D341Med (cell line): ENCODE results near the gene PARVG.

Source experiments
- DNase-seq: peaks from one replicate; pipeline ENCODE4 v3.0.0; 2012; ENCODE audit warnings: low spot score

Gene PARVG

GRCh38 chr22:44155115-44155514, 25.6 kb upstream of the PARVG start:
- DNase-seq = no peak

GRCh38 chr22:44157916-44158618, 22.7 kb upstream of the PARVG start:
- DNase-seq = no peak

GRCh38 chr22:44158816-44159215, 21.9 kb upstream of the PARVG start:
- no peak for DNase-seq

- DNase-seq = no peak
Observed at GRCh38 chr22:44159221-44159620, 21.5 kb upstream of the PARVG start.

GRCh38 chr22:44159811-44160210, 20.9 kb upstream of the PARVG start:
- no peak for DNase-seq

- no peak for DNase-seq
Observed at GRCh38 chr22:44160421-44160820, 20.3 kb upstream of the PARVG start.

GRCh38 chr22:44161673-44162072, 19.1 kb upstream of the PARVG start:
- no peak for DNase-seq

GRCh38 chr22:44162960-44163359, 17.8 kb upstream of the PARVG start:
- no peak for DNase-seq

- DNase-seq = no peak
Observed at GRCh38 chr22:44163536-44163935, 17.2 kb upstream of the PARVG start.

GRCh38 chr22:44164031-44164430, 16.7 kb upstream of the PARVG start:
- DNase-seq = no peak

- DNase-seq = no peak
Observed at GRCh38 chr22:44165286-44165874, 15.3 kb upstream of the PARVG start.

- no peak for DNase-seq
Observed at GRCh38 chr22:44166498-44167276, 14.0 kb upstream of the PARVG start.

GRCh38 chr22:44167501-44167900, 13.2 kb upstream of the PARVG start:
- no peak for DNase-seq

GRCh38 chr22:44168206-44168605, 12.5 kb upstream of the PARVG start:
- no peak for DNase-seq

- no peak for DNase-seq
Observed at GRCh38 chr22:44170470-44170869, 10.3 kb upstream of the PARVG start.

- no peak for DNase-seq
Observed at GRCh38 chr22:44171561-44171960, 9.2 kb upstream of the PARVG start.

GRCh38 chr22:44172370-44173108, 8.2 kb upstream of the PARVG start:
- DNase-seq = no peak

- DNase-seq = no peak
Observed at GRCh38 chr22:44173154-44173553, 7.6 kb upstream of the PARVG start.

GRCh38 chr22:44175676-44176075, 5.0 kb upstream of the PARVG start:
- no peak for DNase-seq

GRCh38 chr22:44179196-44179988, 1.3 kb upstream of the PARVG start:
- DNase-seq = no peak

- no peak for DNase-seq
Observed at GRCh38 chr22:44179989-44180705, 578 bp upstream of the PARVG start.
